Measurements from ENCODE around the gene HEPHL1.

The HEPHL1 gene

GRCh38 chr11:94023856-94024255 lies 2.7 kb downstream of the HEPHL1 start:
- DNase-seq = no peak

DNA sequence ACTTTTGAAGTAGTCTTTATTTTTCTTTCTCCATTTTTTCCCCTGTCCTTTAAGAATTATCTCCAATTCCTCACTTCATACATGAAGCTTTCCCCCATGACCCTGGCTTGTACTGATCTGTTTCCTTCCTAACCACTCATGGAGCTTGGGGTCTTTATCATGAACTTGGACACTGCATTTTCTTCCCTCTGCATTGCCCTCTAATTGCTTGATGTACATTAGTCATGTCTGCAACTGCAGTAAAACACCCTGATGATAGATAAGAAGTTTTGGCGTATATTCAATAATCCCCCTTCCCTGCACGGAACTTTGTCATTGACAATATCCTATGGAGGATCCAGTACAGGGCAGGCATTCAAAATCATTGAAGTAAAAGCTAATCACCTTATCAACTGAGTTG lies 3.4 kb downstream of the HEPHL1 start:
- DNase-seq = no peak

DNA sequence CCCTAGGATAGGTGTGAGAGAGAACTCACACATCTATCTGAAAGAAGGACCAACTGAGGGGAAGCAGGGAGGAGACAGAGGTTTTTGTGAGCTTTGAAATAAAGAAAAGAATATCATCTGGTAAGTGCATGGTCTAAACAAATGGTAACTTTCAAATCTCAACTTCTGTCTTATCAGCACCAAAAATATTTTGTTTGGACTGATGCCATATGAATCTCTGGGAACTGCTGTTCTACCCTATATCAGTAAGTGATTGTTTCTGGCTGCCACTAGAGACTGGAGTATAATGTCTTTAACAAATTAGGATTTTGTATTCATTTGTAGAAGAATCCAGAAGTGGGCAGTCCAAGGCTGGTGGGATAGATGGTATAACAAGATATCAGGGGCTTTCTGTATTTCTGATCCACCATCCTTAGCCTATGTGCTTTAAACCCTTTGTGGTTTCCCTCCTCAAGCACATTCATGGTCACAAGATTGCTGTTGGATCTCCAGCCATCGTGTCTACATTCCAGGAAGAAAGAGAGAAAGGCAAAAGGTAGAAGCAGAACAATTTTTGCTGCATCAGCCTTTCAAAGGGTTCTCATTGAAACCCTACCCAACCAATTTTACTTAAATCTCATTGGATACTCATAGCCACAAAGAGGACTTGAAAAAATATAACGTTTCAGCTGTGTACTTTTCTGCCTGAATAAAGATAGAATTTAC lies 4.7 kb downstream of the HEPHL1 start:
- DNase-seq = no peak

DNA sequence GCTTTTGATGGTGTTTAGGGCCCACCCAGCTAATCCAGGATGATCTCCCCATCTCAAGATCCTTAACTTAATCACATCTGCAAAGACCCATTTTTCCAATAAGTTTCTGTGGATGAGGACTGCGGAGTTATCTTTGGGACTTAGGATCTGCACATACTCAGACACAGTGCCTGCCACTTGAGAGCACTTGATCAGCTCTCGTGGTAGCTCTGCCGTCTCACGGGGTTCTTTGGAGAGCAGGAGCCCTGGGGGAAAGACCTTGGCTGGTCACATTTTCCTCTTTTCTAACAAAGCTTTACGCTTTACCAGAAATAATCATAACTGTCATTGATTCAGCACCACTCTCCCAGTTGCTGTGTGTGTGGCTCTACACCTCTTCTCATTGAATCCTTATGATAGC lies 6.1 kb downstream of the HEPHL1 start:
- DNase-seq = no peak

DNA sequence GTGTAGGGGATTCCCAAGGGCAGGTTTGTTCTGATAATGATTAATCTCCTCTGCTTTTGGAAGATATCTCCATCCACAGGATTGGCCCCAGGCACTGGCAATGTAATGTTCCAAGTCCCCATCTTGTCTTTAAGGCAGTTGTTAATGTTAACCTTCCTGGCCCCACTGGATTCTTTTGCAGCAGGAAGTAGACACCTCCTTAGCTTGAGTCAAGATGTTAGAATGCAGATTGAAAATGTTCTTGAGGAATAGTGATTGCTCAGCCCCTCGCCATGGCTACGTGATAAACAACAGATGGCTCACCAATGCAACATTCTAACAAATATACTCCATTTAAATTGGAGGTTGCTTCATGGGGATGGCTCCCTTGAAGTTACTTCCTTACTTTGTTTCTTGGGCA lies 7.3 kb downstream of the HEPHL1 start:
- DNase-seq = no peak

- no peak for DNase-seq
Observed at GRCh38 chr11:94030059-94030458, 8.9 kb downstream of the HEPHL1 start.

DNA sequence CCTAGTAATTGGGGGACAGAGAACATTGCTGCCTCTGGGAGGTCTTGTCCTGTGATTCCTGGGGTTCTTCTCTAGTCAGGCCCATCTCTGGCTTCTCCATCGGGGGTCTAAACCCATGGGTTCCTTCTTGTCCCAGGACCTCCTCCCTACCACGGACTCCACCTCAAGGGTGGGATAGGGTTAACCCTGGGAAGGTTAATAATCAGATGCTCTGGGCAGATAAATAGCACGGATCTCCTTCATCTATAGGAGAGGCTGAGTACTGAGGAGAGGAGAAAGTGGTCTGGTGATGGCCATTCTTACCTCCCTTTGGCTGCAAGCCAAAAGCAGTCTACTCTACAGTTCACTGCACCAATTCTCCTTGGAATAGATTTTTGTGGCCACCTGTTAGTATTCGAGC lies 10.5 kb downstream of the HEPHL1 start:
- DNase-seq = no peak

GRCh38 chr11:94032066-94032465 lies 10.9 kb downstream of the HEPHL1 start:
- DNase-seq = peak; percentile 3

- no peak for DNase-seq
Observed at GRCh38 chr11:94032725-94033124, 11.6 kb downstream of the HEPHL1 start.

- no peak for DNase-seq
Observed at GRCh38 chr11:94034207-94034606, 13.1 kb downstream of the HEPHL1 start.

DNA sequence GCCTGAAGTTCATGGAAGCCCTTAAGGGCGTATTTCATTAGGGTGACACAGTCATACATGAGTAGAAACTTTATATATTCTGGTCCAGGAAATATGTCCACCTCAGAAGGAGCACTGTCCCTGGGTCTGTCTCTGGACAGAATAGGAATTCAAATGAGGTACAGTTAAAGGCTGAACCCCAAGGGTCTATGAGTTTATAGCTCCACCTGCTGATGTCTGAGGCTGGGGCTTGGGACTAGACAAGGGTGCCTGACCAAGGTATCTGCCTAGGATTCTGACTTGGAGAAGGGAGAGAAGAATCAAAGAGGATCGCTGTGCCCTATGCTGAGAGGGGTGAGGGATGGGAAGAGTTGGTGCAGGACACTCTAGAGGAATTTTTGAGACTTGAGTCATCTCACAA lies 14.9 kb downstream of the HEPHL1 start:
- no peak for DNase-seq

DNA sequence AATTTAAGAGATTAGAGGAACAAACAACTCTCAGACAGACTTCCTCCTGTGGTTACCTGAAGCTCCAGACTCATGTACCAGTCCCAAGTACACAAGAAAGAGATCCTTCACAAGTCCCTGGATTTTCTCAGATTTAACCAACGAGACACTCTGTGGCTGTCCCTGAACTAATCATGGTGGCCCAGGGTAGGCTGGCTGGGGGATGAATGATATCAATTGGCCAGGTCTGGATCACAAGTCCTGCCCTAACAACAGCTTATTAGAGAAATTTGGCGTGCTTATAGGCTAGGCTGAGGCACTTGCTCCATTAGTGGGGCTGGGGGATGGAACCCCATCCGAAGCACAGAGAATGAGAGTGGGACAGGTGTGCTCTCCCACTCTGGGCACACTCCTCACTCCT lies 22.1 kb downstream of the HEPHL1 start:
- no peak for DNase-seq

DNA sequence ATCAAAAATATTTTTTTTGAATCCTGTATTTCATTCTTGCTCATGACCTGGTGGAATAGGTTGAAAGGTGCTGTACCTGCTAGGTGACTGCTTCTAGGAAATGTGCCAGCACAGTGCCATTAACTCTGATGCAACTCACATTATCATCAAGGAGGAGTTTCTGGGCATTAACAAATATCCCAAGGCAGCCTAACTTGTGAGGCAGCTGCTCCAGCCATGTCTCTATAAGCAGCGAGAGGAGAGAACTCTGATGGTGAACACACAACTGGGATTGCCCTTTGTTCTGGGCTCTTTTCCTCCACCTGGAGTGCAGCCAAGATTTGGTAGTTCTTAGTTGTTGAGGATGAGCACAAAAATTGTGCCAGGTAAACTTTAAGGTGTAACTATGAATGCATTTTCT lies 25.6 kb downstream of the HEPHL1 start:
- no peak for DNase-seq

GRCh38 chr11:94048032-94048709 lies 27.0 kb downstream of the HEPHL1 start:
- DNase-seq = no peak

- DNase-seq = no peak
Observed at GRCh38 chr11:94049351-94049750, 28.2 kb downstream of the HEPHL1 start.

GRCh38 chr11:94058630-94059029 lies 37.5 kb downstream of the HEPHL1 start:
- no peak for DNase-seq

GRCh38 chr11:94059065-94059464 lies 37.9 kb downstream of the HEPHL1 start:
- no peak for DNase-seq

- no peak for DNase-seq
Observed at GRCh38 chr11:94060401-94060800, 39.2 kb downstream of the HEPHL1 start.

DNA sequence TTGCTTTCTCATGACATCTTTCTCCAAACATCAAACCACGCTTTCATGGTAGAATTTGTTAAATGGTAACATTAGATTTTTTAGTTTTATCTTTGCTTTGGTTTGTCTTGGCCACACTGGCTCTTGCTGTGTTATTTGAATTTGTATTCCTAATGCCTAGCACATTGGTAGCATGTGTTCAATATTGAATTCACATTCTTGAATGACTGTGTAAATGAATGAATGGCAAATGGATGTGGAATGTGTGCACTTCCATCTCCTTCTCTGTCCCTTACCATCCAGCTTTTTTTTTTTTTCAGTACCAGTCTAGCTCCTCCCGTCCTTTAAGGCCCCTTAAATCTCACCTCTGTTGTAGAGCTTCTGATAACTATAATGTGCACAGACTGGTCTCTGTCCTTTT lies 41.2 kb downstream of the HEPHL1 start:
- no peak for DNase-seq

- no peak for DNase-seq
Observed at GRCh38 chr11:94066901-94067429, 45.8 kb downstream of the HEPHL1 start.

GRCh38 chr11:94068764-94069163 lies 47.6 kb downstream of the HEPHL1 start:
- DNase-seq = no peak

- DNase-seq = no peak
Observed at GRCh38 chr11:94077552-94078293, 56.6 kb downstream of the HEPHL1 start.

DNA sequence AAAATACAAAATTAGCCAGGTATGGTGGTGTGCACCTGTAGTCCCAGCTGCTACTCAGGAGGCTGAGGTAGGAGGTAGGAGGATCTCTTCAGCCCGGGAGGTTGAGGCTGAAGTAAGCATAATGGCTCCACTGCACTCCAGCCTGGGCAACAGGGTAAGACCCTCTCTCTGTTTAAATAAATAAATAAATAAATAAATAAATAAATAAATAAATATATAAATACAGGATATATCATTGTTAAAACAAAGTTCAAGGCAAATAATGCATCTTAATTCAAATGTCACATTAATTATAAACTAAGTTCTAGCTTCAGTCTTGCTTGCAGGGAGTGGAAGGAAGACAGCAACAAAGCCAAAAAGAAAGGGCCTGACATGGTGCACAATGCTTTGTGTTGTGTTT lies 63.0 kb downstream of the HEPHL1 start:
- DNase-seq = no peak

GRCh38 chr11:94088906-94089305 lies 67.8 kb downstream of the HEPHL1 start:
- DNase-seq = no peak

Data from NCI-H82 (cell line).